Midbrain (tissue), 1 donor: ENCODE results near the gene PLK5.

Source experiments
- DNase-seq: peaks from one replicate; lab custom pipeline; 2025; lab: John Stamatoyannopoulos, UW

PLK5 gene

GRCh38 chr19:1577090-1577928 is 53.4 kb downstream of the PLK5 start:
- DNase-seq = no peak

GRCh38 chr19:1577929-1578618 is 54.2 kb downstream of the PLK5 start:
- no peak for DNase-seq

DNA sequence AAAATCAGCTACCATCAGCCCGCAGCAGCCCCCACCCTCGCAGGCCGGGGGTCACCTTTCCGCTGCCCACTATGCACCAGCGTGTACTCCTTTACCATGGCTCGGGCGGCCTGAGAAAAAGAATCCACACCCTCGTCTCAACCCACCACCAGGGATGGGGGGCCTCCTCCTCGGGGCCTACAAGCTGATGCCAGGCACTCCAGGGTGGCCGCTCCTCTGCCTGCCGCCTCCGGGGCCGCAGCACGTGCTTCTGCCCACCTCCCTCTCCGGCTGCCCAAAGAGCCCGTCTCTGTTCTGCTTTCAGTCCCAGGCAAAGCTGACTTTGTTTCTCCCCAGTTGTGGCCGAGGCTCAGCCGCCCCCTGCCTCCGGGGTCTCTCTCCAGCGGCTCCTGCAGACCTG is 55.3 kb downstream of the PLK5 start:
- no peak for DNase-seq

GRCh38 chr19:1580382-1580781 is 56.5 kb downstream of the PLK5 start:
- DNase-seq = no peak

- DNase-seq = no peak
Measured at GRCh38 chr19:1580957-1581356, 57.1 kb downstream of the PLK5 start.

DNA sequence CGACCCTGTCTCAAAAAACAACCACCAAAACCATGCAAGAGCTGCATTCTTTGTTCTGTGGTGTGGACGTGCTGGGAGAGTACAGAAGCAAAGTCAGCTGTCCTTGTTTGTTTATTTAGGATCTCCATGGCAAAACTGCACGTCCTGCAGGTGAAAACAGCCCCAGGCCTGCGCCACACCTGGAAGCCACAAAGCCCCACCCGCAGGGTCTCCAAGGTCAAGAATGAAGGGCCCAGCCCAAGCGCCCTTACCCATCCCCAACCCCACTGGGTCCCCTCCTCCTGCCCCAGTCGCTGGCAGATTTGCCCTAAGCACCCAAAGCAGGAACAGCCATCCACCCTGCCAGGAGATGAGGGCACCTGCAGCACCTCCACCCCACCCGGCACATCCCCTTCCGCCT is 58.3 kb downstream of the PLK5 start:
- DNase-seq = no peak

DNA sequence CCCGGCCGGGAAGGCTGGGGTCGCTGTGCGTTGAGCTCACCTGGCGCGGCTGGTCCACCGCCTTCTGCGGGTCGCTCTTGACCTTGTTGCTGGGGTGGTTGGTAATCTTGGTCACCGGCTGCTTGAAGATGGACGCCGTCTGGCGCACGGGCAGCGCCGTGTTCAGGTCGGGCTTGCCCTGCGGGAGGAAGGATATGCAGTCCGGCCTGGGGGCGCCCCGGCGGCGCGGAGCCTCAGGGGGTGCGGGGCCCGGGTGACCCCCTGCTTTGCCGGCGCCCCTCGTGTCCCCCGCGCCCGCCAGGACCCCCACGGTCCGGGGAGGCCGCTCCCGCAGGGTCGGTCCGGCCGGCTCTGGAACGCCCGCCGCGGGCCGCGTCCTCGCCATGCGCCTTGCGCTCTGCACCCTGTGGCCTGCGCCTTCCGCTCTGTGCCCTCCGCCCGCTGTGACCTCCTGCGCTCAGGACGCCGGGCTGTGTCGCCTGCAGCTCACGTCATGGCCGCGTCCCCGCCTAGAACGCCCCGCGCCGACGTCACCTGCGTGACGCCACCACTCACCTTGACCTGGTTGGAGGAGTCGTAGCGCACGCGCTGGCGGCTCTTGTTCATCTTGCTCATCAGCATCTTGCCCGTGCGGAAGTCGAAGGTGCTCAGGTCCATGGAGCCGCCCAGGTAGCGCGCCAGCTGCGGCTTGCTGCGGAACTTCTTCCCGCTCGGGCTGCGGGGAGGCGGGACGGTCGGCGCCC is 60.8 kb downstream of the PLK5 start:
- DNase-seq = no peak

DNA sequence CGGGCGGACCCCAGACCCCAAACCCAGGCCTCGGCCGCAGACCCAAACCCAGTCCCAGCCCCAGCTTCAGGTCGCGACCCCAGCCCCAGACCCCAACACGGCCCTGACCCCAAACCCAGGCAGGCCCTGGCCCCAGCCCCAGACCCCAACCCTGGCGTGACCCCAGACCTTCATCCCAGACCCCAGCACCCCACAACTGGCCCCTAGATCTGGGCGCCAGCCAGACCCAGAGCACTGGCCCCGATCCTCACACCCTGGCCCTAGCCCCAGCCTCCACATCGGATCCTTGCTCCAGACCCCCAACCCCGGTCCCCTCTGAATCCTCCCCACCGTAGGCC is 61.3 kb downstream of the PLK5 start:
- DNase-seq = no peak
